ENCODE measurements around the gene FLYWCH1. TPM values are rescaled to one million over a fixed set of nuclear protein-coding genes. Genes with fewer than 3 reads are reported as not detected.

The FLYWCH1 gene
- total and polyA plus RNA-seq, 9 of the 15 experiments (the other 6 are each of a cell fraction or from before 2014, with no cell fraction given): 0.18 to 33.6 (median 11.3) TPM

DNA sequence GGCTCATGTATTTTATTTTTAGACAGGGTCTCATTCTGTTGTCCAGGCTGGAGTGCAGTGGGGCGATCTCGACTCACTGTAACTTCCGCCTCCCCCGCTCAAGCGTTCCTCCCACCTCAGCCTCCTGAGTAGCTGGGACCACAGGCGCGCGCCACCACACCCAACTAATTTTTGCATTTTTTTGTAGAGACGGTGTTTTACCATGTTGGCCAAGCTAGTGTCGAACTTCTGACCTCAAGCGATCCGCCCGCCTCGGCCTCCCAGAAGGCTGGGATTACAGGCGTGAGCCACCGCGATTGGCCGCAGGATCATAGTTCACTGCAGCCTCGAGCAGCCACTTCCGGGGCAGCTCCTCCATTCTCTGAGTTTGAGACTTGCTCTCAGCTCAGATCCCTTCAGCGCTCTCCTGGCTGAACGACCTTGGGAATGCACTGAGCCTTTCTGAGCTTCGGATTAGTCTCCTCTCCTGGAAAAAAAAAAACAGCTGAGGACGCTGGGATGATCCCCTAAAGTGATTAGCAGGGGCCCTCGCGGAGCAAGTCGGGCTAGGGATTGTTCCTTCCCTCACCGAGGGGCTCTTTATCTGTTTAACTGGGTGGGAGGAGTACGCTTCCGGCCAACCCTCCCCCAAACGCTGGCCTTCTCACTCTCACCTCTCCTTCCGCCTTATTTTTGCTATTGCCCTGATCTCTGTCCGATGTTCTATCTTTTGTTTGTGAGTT, 69.6 kb downstream of the FLYWCH1 start (continued):
- TF ChIP-seq ZNF696 (CRISPR knock-in tag; conservative IDR thresholded peaks at IDR 0.05): no peak
- TF ChIP-seq, protein P1, sequence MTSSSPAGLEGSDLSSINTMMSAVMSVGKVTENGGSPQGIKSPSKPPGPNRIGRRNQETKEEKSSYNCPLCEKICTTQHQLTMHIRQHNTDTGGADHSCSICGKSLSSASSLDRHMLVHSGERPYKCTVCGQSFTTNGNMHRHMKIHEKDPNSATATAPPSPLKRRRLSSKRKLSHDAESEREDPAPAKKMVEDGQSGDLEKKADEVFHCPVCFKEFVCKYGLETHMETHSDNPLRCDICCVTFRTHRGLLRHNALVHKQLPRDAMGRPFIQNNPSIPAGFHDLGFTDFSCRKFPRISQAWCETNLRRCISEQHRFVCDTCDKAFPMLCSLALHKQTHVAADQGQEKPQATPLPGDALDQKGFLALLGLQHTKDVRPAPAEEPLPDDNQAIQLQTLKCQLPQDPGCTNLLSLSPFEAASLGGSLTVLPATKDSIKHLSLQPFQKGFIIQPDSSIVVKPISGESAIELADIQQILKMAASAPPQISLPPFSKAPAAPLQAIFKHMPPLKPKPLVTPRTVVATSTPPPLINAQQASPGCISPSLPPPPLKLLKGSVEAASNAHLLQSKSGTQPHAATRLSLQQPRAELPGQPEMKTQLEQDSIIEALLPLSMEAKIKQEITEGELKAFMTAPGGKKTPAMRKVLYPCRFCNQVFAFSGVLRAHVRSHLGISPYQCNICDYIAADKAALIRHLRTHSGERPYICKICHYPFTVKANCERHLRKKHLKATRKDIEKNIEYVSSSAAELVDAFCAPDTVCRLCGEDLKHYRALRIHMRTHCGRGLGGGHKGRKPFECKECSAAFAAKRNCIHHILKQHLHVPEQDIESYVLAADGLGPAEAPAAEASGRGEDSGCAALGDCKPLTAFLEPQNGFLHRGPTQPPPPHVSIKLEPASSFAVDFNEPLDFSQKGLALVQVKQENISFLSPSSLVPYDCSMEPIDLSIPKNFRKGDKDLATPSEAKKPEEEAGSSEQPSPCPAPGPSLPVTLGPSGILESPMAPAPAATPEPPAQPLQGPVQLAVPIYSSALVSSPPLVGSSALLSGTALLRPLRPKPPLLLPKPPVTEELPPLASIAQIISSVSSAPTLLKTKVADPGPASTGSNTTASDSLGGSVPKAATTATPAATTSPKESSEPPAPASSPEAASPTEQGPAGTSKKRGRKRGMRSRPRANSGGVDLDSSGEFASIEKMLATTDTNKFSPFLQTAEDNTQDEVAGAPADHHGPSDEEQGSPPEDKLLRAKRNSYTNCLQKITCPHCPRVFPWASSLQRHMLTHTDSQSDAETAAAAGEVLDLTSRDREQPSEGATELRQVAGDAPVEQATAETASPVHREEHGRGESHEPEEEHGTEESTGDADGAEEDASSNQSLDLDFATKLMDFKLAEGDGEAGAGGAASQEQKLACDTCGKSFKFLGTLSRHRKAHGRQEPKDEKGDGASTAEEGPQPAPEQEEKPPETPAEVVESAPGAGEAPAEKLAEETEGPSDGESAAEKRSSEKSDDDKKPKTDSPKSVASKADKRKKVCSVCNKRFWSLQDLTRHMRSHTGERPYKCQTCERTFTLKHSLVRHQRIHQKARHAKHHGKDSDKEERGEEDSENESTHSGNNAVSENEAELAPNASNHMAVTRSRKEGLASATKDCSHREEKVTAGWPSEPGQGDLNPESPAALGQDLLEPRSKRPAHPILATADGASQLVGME (CRISPR knock-in tag; IDR thresholded peaks at IDR 0.05): no peak
- TF ChIP-seq, protein P2, sequence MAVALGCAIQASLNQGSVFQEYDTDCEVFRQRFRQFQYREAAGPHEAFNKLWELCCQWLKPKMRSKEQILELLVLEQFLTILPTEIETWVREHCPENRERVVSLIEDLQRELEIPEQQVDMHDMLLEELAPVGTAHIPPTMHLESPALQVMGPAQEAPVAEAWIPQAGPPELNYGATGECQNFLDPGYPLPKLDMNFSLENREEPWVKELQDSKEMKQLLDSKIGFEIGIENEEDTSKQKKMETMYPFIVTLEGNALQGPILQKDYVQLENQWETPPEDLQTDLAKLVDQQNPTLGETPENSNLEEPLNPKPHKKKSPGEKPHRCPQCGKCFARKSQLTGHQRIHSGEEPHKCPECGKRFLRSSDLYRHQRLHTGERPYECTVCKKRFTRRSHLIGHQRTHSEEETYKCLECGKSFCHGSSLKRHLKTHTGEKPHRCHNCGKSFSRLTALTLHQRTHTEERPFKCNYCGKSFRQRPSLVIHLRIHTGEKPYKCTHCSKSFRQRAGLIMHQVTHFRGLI (CRISPR knock-in tag; IDR thresholded peaks at IDR 0.05): no peak
- peak; percentile 59 for TF ChIP-seq TAF9B (IDR thresholded peaks at IDR 0.05; ENCODE audit: partially characterized antibody)
- peak; percentile 62 for TF ChIP-seq RBBP5 (IDR thresholded peaks at IDR 0.05; ENCODE audit: borderline replicate concordance, insufficient read depth, low read length, poor library complexity, severe bottlenecking)
- TF ChIP-seq, protein P3, sequence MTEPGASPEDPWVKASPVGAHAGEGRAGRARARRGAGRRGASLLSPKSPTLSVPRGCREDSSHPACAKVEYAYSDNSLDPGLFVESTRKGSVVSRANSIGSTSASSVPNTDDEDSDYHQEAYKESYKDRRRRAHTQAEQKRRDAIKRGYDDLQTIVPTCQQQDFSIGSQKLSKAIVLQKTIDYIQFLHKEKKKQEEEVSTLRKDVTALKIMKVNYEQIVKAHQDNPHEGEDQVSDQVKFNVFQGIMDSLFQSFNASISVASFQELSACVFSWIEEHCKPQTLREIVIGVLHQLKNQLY (CRISPR knock-in tag; conservative IDR thresholded peaks at IDR 0.05): 0 out of 4 replicates have a peak, but pooled peaks of 1 of the 2 experiments have one; percentile 52
- peak; percentile 92 for TF ChIP-seq BCOR (IDR thresholded peaks at IDR 0.05)
- TF ChIP-seq ZNF431 (CRISPR knock-in tag; IDR thresholded peaks at IDR 0.05): 0 out of 2 replicates have a peak, but pooled peaks have one; percentile 24
- TF ChIP-seq TCF7L2 (IDR thresholded peaks at IDR 0.05; ENCODE audit: low read depth, low read length): no peak
- TF ChIP-seq XRCC5 (IDR thresholded peaks at IDR 0.05; ENCODE audit: low read depth, low read length): no peak
- TF ChIP-seq ETV5 (CRISPR knock-in tag; IDR thresholded peaks at IDR 0.05; ENCODE audit: low read depth): peak; percentile 91
- TF ChIP-seq ZNF143 (CRISPR knock-in tag; IDR thresholded peaks at IDR 0.05): peak; percentile 38; the same call in 1 of the 2 replicates
- peak; percentile 72 for TF ChIP-seq GABPB1 (CRISPR knock-in tag; IDR thresholded peaks at IDR 0.05)
- TF ChIP-seq CC2D1A (IDR thresholded peaks at IDR 0.05): no peak; the same call in 1 of the 2 replicates
- TF ChIP-seq POLR2A (conservative IDR thresholded peaks at IDR 0.05): peak; percentile 84
- no peak for TF ChIP-seq ZNF253 (CRISPR knock-in tag; conservative IDR thresholded peaks at IDR 0.05)
- peak; percentile 34 for TF ChIP-seq NFRKB (IDR thresholded peaks at IDR 0.05; ENCODE audit: low read depth)
- peak; percentile 51 for TF ChIP-seq EP300 (IDR thresholded peaks at IDR 0.05; ENCODE audit: low read length)
- TF ChIP-seq HNRNPK (IDR thresholded peaks at IDR 0.05; ENCODE audit: low read depth, low read length, poor library complexity, severe bottlenecking): no peak
- peak; percentile 77 for TF ChIP-seq ZNF589 (CRISPR knock-in tag; IDR thresholded peaks at IDR 0.05; ENCODE audit: low read depth)
- peak; percentile 72; the same call in 1 of the 2 replicates for TF ChIP-seq MTA1 (IDR thresholded peaks at IDR 0.05; ENCODE audit: borderline replicate concordance)
- 0 out of 2 replicates have a peak, but pooled peaks have one; percentile 33 for TF ChIP-seq SMARCE1 (IDR thresholded peaks at IDR 0.05)

Data from K562 (cell line).